Stimulated activated CD4-positive, alpha-beta T cell treated with anti-CD3 and anti-CD28 coated beads, Interleukin-15, amount 100 ng/mL, for 24 hours (primary cell): Measurements from ENCODE around the gene MAPK12.
"Not testable (repeated sequence)": the region's sequence is repeated elsewhere in the genome, so short reads cannot be mapped to it uniquely, and the experiment has no call there.

Experiments
- DNase-seq: peaks from one replicate; pipeline ENCODE4 v3.0.0-alpha.2; 2020

The MAPK12 gene

DNA sequence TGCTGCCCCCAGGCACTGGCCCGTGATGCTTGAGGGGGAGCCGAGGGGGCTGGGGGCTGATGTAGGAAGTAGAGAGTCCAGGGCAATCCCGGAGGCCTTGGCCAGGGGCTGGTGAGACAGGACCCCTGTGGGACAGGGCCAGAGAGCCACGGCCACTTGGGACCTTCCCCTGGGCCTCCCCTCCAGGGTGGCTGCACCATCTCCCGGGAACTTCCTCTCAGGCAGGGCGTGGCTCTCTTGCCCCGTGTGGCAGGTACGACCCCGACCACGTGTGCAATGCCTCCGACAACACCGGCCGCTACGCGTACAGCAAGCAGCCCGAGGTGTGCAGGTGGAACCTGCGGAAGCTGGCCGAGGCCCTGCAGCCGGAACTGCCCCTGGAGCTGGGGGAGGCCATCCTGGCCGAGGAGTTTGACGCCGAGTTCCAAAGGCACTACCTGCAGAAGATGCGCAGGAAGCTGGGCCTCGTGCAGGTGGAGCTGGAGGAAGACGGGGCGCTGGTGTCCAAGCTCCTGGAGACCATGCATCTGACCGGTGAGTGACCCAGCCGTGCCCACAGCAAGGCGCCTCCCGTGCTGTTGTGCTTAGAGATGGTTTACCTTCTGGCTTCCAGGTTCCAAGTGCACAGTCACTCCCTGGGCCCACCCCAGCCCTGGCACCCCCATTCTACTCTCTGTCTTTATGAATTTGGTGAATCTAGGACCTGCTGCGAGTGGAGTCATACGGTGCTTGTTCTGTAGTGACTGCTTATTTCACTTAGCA lies 50.9 kb downstream of the MAPK12 start:
- DNase-seq = no peak

DNA sequence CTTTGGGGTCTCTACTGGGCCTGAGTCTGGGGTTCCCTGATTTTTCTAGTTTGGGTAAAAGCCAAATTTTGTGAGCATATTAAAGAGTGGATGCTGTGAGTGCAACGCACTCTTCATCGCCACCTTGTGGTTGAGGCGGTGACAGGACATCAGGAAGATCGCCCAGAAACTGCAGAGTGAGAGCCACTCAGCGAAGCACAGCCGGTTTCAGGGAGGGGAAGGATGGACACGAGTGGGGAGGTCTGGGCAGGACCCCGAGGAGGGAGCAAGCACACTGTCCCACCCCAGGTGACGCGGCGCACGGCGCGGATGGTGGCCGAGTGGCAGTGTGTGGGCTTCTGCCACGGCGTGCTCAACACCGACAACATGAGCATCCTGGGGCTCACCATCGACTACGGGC lies 51.6 kb downstream of the MAPK12 start:
- DNase-seq = peak; percentile 79

DNA sequence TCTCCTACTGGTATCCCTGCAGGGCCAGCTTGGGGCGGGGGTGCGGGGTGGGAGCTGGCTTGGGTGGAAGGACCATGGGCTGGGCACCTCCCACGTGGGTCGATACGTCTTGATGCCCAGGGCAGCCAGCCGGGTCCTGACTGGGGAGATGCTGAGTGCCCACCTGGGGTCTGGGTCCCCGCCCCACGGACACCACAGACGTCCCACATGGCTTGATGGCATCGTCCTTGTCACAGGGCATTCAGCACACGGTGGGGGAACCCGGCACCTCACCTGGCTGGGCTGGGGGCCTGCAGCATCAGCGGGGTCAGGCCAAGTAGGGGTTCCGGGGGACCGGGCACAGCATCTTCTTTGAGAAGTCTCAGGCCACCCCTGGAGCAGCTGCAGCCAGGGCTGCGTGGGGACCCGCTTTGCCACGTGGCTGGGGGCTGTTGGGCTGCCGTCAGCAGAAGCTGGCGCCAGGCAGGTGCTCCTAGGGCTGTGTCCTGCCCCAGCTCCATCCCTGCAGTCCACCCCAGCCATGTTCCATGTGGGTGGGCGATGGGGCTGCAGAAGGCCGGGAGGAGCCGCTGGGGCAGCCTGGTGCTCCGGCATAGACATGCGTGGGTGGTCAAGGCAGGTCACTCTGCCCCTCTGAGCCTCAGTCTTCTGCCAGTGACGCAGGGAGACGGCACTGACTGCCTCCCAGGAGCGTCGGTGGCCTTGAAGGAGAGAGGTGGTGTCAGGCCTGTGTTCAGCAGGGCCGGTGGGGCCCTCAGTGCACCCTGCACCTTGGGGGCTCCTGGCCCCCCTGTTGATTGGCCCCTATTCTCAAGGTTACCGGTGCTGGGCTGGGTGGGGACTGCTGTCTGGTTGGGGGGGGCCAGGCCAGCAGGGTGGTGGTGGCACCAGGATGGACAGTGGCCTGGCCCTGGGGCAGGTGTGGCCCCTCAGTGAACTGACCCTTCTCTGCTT lies 52.3 kb downstream of the MAPK12 start:
- no peak for DNase-seq

DNA sequence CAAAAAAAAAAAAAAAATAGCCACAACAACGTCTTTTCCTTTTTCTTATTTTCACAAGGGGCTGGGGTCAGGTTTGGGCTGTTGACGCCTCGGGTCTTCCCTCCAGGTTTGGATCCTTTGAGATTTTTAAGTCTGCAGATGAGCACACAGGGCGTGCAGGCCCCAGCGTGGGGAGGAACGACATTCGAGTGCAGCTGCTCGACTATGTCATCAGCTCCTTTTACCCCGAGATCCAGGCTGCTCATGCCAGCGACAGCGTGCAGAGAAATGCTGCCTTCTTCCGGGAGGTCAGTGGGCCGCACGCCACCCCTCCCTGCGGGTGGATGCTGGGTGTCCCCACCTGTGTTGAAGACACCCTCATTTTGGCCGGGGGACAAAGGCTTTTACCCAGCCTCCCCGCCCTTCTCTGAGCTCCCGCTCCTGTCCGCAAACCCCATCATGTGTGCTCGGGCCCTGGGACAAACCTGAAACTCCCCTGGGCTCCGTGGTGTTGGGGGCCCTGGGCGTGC lies 53.0 kb downstream of the MAPK12 start:
- DNase-seq = no peak

GRCh38 chr22:50207383-50208140 lies 53.9 kb downstream of the MAPK12 start:
- DNase-seq = no peak

DNA sequence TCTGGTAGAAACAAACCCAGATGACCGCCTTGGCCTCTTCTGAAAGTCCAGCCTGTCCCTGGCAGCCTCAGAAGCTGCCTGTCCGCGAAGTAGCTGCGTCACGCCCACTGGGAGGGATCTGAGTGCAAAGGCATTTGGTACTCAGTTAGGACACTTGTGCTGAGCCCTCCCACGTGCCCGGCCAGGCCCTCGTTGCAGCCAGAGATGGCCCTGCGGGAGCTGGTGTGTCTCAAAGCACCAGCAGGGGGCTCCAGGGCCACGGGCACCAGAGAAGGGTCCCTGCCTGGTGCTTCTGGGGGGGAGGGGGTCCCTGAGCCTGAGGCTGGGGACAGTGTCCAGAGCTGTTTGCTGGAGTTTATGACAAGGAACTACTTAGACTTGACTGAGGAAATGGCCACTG lies 54.9 kb downstream of the MAPK12 start:
- DNase-seq = no peak

- no peak for DNase-seq
These were observed 55.5 kb downstream of the MAPK12 start for GRCh38 chr22:50205781-50206569.

GRCh38 chr22:50204998-50205397 lies 56.5 kb downstream of the MAPK12 start:
- not testable (repeated sequence) for DNase-seq

- no peak for DNase-seq
These were observed 56.9 kb downstream of the MAPK12 start for GRCh38 chr22:50204571-50204970.

- DNase-seq = no peak
These were observed 58.2 kb downstream of the MAPK12 start for GRCh38 chr22:50203288-50203687.
